ENCODE results near the gene SRCIN1.

SRCIN1 gene

GRCh38 chr17:38596651-38597050, 9.1 kb downstream of the SRCIN1 start:
- DNase-seq, result no peak

DNA sequence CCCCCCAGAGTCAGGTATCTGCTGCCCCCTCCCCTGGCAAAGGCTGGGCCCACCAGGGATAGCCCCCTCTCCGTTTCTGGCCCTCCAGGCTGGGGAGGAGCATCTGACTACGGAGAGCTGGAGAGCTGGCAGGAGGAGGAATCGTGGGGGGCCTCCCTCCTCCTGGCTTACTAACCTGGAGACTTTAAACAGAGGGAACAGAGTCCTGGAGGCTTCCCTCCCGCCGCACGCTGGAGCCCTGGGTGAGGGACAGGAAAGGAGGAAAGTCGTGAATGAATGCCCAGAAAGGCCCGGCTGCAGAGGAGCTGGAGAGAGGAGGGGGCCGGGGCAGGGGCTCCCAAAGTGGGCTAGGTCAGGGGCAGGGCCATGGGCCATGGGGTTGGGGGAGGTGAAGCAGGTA, 9.9 kb downstream of the SRCIN1 start:
- no peak for DNase-seq

- no peak for DNase-seq
Observed at GRCh38 chr17:38594152-38594551, 11.6 kb downstream of the SRCIN1 start.

DNA sequence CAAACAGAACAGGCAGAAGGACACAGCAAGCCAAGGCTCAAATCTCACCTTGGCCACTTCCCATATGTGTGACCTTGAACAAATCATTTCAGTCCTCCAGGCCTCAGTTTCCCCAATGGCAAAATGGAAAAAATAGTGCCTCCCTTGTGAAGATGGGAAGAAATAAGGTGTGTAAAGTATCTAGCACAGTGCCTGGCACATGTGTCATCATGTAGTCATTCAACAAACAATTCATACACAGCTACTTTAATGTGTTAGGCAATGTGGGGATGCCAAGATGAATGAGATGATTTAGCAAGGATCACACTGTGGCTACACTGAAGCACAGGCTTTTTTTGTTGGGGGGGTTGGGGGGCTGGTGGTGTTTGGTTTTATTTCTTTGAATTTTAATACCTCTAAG, 13.3 kb downstream of the SRCIN1 start:
- no peak for DNase-seq

GRCh38 chr17:38591759-38592241, 14.0 kb downstream of the SRCIN1 start:
- no peak for DNase-seq

DNA sequence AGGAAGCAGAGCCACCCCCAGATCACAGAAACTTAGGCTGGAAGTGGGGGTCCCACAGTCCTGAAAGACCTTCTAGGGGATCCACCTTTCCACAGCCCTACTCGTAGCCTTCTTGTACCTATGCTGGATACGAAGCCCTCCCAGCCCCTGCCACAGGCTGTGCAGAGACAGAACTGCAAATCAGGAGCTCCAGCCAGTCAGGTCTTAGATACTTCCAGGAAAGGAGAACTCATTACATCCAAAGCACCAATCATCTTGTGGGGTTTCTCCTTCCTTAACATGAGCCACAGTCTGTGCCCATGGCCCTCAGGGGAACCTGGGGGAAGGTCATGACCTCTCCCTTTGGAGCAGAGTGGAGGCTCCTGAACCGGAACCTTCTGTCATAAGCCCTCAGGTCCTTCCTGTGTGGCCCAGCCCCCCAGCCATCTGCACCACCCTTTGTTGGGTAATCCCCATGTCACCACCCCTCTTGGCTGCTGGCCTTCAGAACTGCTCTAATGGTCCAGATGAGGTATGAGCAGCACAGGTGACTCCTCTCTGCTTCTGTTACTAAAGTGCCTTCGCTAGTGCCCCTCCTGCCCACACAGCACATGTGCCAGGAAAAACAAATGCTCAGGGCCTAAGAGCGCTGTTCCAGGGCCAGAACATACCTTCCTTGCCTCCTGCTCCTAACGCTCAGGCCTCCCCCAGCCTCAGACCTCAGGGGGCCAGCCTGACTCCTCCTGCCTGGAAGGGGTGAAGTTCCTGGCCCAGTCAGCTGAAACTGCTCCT, 14.6 kb downstream of the SRCIN1 start:
- DNase-seq, result no peak

DNA sequence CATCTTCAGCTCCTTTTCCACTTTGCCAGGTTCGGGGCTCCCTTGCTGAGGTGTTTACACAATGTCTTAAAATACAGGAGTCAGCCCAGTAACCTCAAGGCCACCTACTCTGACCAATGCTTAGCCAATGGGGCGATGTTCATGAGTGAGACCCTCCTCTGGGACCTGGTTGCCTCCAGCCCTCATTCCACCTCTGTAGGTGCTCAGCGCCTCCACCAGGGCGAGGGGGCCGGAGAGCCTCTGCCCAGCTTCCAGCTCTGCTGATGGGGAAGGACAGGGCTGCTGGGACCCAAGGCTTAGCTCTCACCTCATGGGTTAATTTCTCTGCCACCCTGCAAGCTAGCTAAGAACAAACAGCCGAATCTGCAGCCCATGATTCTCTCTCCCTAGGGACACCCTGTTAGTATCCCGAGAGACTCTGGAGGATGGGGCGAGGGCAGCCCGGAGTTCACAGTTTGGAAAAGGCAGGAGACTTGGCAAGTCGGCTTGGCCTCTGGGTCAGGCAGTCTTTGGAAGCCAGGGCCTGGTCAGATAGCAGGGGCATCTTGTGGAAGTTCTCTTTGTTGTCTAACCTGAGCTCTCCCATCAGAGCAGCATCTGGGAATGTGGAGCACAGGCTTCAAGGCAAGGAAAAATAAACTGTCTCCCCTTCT, 16.2 kb downstream of the SRCIN1 start:
- no peak for DNase-seq

DNA sequence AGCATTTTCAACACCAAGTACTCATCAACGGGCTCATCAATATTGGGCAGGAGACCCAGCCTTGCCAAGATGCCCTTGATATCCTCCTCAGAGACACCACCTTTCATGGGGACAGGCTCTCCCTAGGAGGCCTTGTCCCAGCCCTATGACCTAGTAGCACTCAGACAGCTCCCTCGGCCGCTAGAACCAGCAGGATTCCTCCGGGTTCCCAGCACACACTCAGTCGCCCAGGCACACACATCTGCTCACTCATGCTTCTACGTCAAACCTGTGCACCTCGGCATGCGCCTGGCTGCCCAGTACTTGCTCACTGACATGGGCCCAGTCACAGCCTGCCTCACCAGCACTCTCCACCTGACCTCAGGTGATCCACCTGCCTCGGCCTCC, 17.0 kb downstream of the SRCIN1 start:
- no peak for DNase-seq

DNA sequence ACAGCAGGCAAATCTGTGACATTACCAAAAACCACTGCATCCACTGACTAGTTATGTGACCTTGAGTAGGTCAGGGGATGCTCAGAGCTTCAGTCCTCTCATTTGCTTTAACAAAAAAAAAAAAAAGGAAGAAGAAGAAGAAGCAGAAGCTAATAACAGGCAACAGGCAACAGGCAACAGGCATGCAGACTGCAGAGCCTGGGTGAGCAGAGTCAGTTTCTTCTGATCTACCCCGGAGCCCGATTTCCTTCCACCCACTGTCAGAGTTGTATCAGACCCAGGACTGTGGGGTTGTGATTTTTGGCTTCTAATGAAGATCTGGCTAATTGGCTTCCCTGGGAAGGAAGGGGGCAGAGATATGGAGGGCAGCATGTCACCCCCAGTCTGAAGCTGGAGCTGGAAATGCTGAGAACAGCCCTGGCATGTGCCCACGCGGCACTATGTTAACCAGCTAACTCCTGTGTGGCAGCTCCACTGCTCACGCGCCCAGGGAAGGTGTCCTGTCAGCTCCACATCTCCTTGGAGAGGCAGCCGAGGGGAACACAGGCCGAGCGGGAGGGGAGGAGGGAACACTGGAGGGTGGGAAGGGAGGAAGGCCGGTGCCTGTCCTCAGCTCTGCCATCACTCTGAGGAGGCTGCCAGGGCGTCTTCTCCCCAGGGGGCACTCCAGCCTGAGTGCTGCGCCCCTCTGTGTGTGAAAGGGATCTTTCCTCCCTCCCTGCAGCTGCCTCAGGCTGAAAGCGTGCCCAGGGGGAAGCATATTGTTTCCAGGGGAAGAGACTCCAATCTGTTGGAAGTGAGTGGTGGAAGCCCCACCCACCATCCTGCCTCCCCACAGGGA, 17.6 kb downstream of the SRCIN1 start:
- no peak for DNase-seq

DNA sequence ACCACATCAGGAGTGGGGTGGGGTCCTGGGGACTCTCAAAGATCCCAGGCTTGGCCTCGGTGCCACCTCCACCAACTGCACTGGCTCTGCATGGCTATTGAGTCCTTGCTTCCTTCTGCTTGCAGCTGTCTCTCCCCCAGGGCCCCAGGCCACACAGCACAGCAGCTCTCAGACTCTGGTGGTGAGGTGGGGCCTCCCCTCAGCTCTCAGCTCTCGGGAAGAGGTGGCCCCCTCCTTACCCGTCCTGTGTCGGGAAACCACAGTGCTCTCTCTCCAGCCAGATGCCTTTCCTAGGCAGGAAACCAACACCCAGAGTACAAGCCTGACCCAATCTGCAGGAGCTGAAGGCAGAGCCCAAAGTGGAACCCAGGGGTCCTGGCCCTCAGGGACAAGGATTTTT, 18.5 kb downstream of the SRCIN1 start:
- no peak for DNase-seq

- DNase-seq, result no peak
Observed at GRCh38 chr17:38586788-38587187, 19.0 kb downstream of the SRCIN1 start.

DNA sequence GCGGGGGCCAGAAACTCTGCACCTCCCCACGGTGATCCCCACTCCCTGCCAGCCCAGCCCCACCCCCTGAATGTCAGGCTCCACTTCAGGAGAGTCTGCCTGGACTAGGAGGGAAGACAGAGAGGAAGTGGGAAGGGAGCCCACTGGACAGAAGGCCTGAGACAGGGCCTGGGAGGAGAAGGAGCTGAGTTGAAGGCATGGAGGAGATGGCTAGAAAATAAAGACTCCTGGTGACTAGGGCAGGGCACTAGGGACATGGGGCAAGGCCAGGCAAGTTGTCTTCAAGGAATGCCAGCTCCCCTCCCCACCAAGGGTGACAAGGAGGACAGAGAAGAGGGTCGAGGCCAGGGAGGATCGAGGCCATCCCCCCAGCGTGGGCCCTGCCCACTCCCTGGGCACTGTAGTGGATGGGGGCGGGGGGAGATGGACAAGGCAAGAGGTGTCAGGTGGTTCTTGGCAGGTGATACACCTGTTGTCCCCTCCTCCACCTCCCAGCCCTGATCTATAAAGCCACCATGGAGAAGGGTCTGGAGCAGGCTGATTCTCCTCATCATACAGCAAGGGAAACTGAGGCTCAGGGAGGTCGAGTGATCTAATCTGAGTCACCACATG, 19.7 kb downstream of the SRCIN1 start:
- DNase-seq, result no peak

DNA sequence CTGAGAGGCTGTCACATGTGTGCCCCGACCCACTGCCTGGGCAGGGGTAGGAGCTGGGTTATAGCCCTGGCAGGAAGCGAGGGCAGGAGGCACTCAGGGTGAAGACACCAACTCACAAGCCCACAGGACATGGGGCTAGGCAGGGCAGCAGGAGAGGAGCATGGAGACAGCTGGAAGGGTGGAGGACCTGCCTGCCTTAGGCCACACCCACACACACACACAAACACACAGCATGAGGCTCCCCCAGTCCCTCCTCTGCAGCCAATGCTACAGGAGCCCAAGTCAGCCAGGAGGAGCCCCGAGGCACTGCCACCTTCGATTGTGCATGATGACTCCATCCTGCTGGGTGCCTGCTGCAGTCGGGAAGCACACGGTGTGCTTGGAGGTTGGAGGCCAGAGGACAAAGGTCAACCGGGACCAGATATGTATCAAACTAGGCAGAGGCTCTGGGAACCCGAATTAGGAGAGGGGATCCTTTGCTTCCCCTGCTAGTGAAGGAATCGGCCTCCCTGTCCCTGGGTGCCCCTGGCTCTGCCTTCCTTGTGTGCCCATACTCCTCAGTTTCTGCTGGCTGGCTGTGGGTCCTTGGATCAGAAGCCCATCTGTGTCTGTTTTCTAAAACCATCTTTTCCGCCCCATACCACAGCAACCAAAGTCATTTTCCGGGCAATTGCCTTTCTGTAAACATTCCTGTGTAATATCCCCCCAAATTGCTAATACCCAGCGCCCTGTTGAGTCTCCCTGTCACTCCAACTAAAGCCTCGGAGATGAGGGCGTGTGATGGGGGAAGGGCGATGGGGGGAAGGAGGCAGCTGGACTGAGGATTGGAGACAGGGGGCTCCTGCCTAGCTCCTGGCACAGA, 20.5 kb downstream of the SRCIN1 start:
- no peak for DNase-seq

DNA sequence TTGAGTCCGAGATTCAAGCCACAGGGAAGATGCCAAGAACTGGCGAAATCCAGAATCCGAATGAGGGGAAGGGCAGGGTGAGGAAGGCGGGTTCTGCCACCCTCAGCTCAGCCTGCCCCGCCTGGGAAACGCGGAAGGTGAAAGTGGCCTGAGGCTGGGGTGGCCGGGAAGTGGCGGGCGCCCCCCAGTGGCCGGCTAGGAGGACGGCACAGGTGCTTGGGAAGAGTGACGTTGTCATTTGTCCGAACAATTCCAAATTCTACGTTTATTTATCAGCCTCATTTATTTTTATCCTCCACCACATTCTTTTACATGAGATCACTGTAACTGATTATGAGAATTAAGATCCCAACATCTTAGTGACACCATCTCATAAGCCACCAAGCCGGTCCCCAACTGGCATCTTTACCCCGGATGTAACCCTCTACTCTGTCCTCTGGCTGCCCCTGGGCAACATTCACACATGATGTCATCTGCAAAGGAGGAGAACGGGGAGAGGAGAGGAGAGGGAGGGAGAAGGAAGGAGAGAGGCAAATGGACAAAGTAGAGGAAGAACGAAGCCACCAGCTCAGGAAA, 21.3 kb downstream of the SRCIN1 start:
- DNase-seq, result peak; percentile 56

GRCh38 chr17:38583828-38584349, 21.9 kb downstream of the SRCIN1 start:
- no peak for DNase-seq

- no peak for DNase-seq
Observed at GRCh38 chr17:38583176-38583575, 22.6 kb downstream of the SRCIN1 start.

GRCh38 chr17:38582069-38582468, 23.7 kb downstream of the SRCIN1 start:
- no peak for DNase-seq

DNA sequence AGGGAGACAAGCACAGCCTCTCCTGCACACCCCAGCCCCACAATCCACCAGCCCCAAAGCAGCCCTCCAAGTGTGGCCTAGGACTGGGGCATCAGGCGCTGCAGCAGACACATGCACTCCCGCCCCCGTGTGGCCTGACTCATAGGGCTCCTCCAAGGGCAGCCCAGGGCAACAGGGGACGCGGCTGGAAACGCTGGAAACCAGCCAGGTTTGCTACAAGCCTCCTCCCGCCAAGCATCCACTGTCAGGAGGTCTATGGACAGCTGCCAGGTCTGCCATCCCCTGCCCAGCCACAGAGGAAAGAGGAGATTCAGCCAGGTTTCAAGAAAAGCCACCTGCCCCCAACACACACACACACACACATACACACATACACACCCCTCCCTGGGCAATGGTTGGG, 25.8 kb downstream of the SRCIN1 start:
- DNase-seq, result no peak

GRCh38 chr17:38579083-38579480, 26.7 kb downstream of the SRCIN1 start:
- no peak for DNase-seq

DNA sequence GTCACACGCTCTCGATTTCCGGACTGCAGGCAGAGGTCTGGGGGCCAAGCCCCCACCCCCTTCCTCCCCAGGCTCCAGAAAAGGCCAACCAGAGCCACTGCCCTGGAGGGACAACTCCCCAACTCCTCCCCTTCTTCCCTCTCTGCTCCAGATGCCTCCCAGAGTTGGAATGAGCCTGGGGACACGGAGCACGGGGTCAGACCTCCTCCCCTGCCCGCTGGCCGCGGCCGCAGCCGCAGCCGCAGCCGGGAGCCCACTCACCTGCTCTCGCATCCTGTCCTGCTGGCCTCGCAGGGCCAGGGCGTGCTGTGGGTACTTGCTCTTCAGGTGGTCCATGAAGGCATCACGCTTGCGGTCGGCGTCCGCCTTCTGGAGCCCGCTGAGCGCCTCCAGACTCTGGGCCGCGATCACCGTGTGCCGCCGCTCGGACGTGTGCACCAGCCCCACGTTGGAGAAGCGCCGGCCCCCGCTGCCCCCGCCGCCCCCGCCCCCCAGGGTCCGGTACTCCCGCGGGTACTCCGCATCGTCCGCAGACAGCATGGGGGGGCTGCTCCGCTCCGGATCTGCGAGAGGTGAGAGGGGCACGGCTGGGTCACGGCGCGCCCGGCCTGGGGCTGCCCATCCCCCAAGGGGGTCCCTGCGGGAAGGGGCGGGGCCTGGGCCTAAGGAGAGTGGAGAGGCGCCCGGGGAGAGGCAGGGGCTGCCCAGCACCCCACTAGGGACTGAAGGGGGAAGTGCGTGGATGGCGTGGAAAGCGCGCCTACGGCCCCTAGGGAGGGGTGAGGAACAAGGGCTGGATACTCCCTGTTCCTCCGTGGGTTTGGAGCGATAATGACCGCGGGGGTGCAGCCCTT, 27.3 kb downstream of the SRCIN1 start:
- DNase-seq, result no peak

Measured in stimulated activated CD4-positive, alpha-beta T cell treated with anti-CD3 and anti-CD28 coated beads, Interleukin-12 subunit alpha, Interleukin-12 subunit beta, amount 100 ng/mL, for 4 hours (primary cell).